Fibroblast of pulmonary artery (primary cell): ENCODE results near the gene FARP2.

Experiments used
- DNase-seq: peaks from one replicate; pipeline ENCODE4 v3.0.0-alpha.2; 2010; ENCODE audit warnings: low read depth
- H3K4me3 ChIP-seq: replicated peaks from 2 replicates; pipeline ENCODE4 v1.5.1; 2011; ENCODE audit warnings: low read depth, mild to moderate bottlenecking, control low read depth, low read length, moderate library complexity
- TF ChIP-seq, protein P1 (sequence below): IDR thresholded peaks from 2 replicates; pipeline ENCODE4 v1.5.1; 2011; ENCODE audit warnings: mild to moderate bottlenecking, control low read depth, low read length, inconsistent platforms; ENCODE audit errors: missing control alignments

Gene FARP2

DNA sequence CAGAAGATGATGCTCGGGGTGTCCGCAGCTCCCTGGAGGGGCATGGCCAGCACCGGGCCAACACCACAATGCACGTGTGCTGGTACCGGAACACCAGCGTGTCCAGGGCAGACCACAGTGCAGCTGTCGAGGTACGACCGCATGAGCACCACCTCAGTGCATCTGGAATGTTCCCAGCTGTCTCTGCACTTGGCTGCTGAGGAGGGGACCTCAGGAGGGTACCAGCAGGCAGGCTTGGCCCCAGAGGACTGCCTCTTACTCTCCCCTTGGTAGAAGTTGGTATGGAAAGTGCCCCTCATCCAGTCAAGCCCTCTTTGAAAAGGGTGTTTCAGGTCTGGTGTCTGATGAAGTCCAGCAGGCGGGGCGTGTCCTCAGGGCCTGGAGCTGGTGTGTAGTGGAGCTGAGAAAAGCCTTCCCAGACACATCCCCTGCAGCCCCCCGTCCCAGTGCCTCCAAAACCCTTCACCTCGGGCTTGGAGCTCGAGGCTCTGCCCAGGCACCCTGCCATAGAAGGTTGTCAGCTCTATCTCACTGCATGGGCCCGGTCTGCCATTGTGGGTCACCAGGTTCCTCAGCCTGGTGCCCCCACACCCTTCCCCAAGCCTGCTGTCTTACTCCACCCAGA, 135.6 kb downstream of the FARP2 start:
- H3K4me3 ChIP-seq, result no peak overlapping the region
- DNase-seq, result no peak
- TF ChIP-seq, protein P1, sequence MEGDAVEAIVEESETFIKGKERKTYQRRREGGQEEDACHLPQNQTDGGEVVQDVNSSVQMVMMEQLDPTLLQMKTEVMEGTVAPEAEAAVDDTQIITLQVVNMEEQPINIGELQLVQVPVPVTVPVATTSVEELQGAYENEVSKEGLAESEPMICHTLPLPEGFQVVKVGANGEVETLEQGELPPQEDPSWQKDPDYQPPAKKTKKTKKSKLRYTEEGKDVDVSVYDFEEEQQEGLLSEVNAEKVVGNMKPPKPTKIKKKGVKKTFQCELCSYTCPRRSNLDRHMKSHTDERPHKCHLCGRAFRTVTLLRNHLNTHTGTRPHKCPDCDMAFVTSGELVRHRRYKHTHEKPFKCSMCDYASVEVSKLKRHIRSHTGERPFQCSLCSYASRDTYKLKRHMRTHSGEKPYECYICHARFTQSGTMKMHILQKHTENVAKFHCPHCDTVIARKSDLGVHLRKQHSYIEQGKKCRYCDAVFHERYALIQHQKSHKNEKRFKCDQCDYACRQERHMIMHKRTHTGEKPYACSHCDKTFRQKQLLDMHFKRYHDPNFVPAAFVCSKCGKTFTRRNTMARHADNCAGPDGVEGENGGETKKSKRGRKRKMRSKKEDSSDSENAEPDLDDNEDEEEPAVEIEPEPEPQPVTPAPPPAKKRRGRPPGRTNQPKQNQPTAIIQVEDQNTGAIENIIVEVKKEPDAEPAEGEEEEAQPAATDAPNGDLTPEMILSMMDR, result no peak

DNA sequence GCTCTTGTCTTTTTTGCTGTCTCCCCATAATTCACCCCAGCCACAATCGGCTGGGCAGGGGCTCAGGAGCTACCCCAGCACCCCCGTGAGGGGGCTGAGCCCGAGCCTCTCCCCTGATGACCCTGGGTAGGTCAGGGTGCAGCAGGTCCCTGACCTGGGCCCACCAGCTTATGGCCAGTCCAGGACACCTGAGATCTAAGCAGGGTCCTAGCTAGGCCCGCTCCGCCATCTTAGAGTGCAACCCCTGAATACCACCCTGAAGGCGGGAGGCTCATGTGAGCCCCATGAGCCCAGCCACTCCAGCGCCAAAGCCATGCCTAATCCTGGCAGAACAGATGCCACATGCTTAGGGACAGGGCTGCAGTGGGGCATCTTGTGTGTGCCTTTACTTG, 136.1 kb downstream of the FARP2 start:
- DNase-seq, result no peak
- no peak overlapping the region for H3K4me3 ChIP-seq
- TF ChIP-seq, protein P1, result no peak

- DNase-seq, result no peak
- TF ChIP-seq, protein P1, result no peak
- no peak overlapping the region for H3K4me3 ChIP-seq
These were observed 137.0 kb downstream of the FARP2 start for GRCh38 chr2:241493092-241493491.

DNA sequence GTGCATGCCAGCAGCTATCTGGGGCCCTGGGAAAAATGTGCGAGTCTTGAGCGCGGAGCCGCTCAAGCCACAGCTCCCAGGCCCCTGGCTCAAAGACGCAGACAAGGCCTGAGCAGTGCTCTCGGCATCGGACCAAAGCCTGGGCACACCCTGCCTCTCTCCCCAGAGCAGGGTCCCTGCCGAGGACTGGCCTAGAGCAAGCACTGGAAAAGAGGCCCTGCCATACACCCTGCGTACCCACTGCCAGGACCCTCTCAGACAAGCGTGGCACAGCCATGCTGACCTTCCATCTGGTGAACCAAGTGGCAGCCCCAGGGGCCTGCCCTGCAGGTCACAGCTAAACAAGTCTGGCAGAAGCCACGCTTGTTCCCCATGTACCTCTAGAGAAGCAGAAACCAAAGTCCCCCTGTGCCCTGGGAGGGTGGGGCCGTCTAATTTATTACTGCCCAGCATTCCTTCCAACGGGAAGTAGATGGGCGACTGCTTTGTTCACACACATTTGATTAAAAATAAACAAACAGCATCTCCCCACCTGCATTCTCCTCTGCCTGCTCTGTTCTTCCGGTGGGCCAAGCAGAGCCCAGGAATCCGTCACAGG, 138.3 kb downstream of the FARP2 start:
- TF ChIP-seq, protein P1, result no peak
- no peak overlapping the region for H3K4me3 ChIP-seq
- no peak for DNase-seq

DNA sequence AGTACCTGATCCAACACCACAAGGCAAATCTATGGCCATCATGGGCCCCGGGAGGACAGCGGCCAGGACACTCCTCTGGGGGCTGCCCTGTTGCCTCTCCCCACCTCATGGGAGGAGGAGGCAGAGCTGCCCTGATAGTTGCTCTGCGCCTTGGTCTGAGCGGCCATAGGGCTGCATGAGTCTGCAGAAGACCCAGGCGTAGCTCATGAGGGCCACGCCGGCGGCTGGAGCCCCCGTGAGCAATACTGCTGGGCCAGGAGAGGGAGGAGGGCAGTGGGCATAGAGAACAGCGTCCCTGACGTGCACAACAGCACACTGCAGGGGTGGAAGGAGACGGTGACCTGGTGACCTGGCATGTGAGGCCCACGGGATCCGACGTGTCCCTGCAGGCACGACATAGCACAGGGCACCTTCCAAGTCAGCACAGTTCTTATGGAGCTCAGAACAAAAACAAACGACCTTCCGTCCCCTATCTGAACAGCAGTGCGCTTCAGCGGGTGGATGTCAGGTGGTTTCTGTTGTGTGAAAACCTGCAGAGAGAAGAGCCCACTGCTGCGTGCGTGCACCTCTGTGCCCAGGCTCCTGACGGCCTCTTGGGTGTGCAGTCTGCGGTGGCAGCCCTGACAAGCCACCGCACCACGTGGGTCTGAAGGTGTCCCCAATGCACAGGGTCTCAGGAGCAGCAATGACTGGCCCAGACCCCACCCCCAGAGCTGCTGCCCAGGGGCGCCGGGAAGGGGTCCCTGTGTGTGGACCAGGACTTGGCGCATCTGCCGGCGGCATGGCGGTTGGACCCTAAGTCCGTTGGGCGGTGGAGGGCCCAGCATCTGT, 139.3 kb downstream of the FARP2 start:
- no peak overlapping the region for H3K4me3 ChIP-seq
- DNase-seq, result no peak
- TF ChIP-seq, protein P1, result no peak

DNA sequence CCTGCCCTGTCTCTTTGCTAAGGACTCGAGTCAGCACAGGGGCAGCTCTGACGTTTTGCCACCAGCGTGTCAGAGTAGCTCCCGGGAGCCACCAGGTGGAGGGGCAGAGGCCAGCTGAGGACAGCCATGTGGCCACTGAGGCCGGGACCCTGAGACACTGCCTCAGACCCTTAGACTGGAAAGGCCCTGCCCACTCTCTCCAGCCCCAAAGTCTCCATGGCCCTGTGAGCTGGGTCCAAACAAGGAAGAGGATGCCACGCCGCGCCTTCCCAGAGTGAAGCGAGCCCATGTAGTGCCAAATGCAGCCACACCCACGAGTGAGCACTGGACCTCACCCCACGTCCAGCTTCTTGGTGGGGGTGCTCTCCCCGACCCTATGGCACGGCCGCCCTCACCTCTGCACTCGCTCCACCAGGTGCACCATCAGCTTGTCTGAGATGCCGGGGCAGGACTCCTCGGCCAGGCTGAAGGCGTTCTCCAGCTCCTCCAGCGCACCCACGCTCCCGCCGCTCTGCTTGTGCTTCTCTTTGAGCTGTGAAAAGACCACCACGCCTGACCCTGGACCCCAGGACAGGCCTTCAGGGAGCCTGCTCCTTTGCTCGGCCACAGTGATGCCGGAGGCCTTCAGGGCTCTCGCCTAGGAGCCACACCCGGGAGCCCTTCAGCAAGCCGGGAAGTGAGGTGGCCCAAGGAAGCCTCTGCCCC, 140.1 kb downstream of the FARP2 start:
- DNase-seq, result no peak

More for the DNA sequence above, 140.1 kb downstream of the FARP2 start:
- TF ChIP-seq, protein P1, result no peak
- no peak overlapping the region for H3K4me3 ChIP-seq
